Testis (tissue), 2 donors: Measurements from ENCODE around the gene ZGPAT.

Experiments used
- CTCF ChIP-seq, 3 experiments: fragments of 450-650 bp in 2 of 3; fragments of 200-600 bp in 1 of 3; sonication (generic) in 1 of 3; IDR thresholded peaks; one replicate each; pipeline ENCODE4 v1.5.1; 2016 to 2019; ENCODE audit warnings: antibody characterized with exemption in 3 of 3, mild to moderate bottlenecking in 2 of 3, moderate library complexity in 1 of 3
- POLR2A ChIP-seq: fragments of 450-650 bp; IDR thresholded peaks from one replicate; pipeline ENCODE4 v1.6.1; 2017; ENCODE audit warnings: antibody characterized with exemption, mild to moderate bottlenecking, moderate library complexity

- TF ChIP-seq POLR2A (no peak), CTCF (IDR thresholded peaks at IDR 0.05) (no peak)
Observed at GRCh38 chr20:63772781-63773518, 65.1 kb downstream of the ZGPAT start.
